SK-N-SH treated with all-trans-retinoic acid at 6 μM for 48 hours (cell line): ENCODE results near the gene CGA.

Source experiments
- ATAC-seq: fragments of 200-7000 bp; cut with Tn5 transposase; 3 replicates; pipeline ENCODE4 v1.9.1; 2020; ENCODE audit warnings: mild to moderate bottlenecking, moderate library complexity
- BACH2 ChIP-seq: fragments of 250-450 bp; sonication (Bioruptor Pico); IDR thresholded peaks from 2 replicates; pipeline ENCODE4 v1.9.0; 2021; ENCODE audit warnings: mild to moderate bottlenecking, borderline replicate concordance
- CSDC2 ChIP-seq: fragments of 250-450 bp; sonication (Bioruptor Pico); IDR thresholded peaks from 2 replicates; pipeline ENCODE4 v1.5.0; 2020; ENCODE audit warnings: mild to moderate bottlenecking, moderate library complexity
- CSRNP3 ChIP-seq: fragments of 250-450 bp; sonication (Bioruptor Pico); IDR thresholded peaks from 2 replicates; pipeline ENCODE4 v1.5.1; 2021; ENCODE audit warnings: mild to moderate bottlenecking, moderate library complexity
- ESRRG ChIP-seq: fragments of 250-450 bp; sonication (Bioruptor Pico); IDR thresholded peaks from 2 replicates; pipeline ENCODE4 v1.6.1; 2021; ENCODE audit warnings: mild to moderate bottlenecking
- GLIS3 ChIP-seq: fragments of 250-450 bp; sonication (Bioruptor Pico); IDR thresholded peaks from 2 replicates; pipeline ENCODE4 v1.5.0; 2020; ENCODE audit warnings: mild to moderate bottlenecking, moderate library complexity
- ISL1 ChIP-seq: fragments of 250-450 bp; sonication (Bioruptor Pico); IDR thresholded peaks from 2 replicates; pipeline ENCODE4 v2.1.2; 2022; ENCODE audit warnings: mild to moderate bottlenecking, moderate library complexity
- OSR1 ChIP-seq: fragments of 250-450 bp; sonication (Bioruptor Pico); IDR thresholded peaks from 2 replicates; pipeline ENCODE4 v1.8.0; 2022; ENCODE audit warnings: moderate library complexity, mild to moderate bottlenecking, inconsistent platforms
- PPARA ChIP-seq: fragments of 250-450 bp; sonication (Bioruptor Pico); IDR thresholded peaks from 2 replicates; pipeline ENCODE4 v1.5.0; 2020; ENCODE audit warnings: mild to moderate bottlenecking, borderline replicate concordance
- RARB ChIP-seq: fragments of 250-450 bp; sonication (Bioruptor Pico); IDR thresholded peaks from 2 replicates; pipeline ENCODE4 v1.8.0; 2021; ENCODE audit warnings: mild to moderate bottlenecking, moderate library complexity
- SNAI2 ChIP-seq: fragments of 250-450 bp; sonication (Bioruptor Pico); IDR thresholded peaks from 2 replicates; pipeline ENCODE4 v1.5.0; 2020; ENCODE audit warnings: mild to moderate bottlenecking, moderate library complexity
- TCF4 ChIP-seq: fragments of 250-450 bp; sonication (Bioruptor Pico); IDR thresholded peaks from 2 replicates; pipeline ENCODE4 v1.8.0; 2021; ENCODE audit warnings: mild to moderate bottlenecking, moderate library complexity, borderline replicate concordance
- TOX ChIP-seq: fragments of 250-450 bp; sonication (Bioruptor Pico); IDR thresholded peaks from 2 replicates; pipeline ENCODE4 v1.8.0; 2021; ENCODE audit warnings: mild to moderate bottlenecking, moderate library complexity, borderline replicate concordance
- TSHZ2 ChIP-seq: fragments of 250-450 bp; sonication (Bioruptor Pico); IDR thresholded peaks from 2 replicates; pipeline ENCODE4 v1.5.0; 2020; ENCODE audit warnings: mild to moderate bottlenecking, moderate library complexity
- ZC3H10 ChIP-seq: fragments of 250-450 bp; sonication (Bioruptor Pico); IDR thresholded peaks from 2 replicates; pipeline ENCODE4 v1.5.1; 2021; ENCODE audit warnings: mild to moderate bottlenecking, moderate library complexity
- ZFP3 ChIP-seq: fragments of 250-450 bp; sonication (Bioruptor Pico); IDR thresholded peaks from 2 replicates; pipeline ENCODE4 v1.5.0; 2020; ENCODE audit warnings: mild to moderate bottlenecking, moderate library complexity
- ZFP30 ChIP-seq: fragments of 450-650 bp; formaldehyde crosslinking; IDR thresholded peaks from 2 replicates; pipeline ENCODE4 v1.5.0; 2022; ENCODE audit warnings: mild to moderate bottlenecking, moderate library complexity
- ZNF565 ChIP-seq: fragments of 450-650 bp; formaldehyde crosslinking; conservative IDR thresholded peaks from 2 replicates; pipeline ENCODE4 v1.5.0; 2020; ENCODE audit warnings: low read depth, mild to moderate bottlenecking, moderate library complexity
- ZNF70 ChIP-seq: fragments of 450-650 bp; formaldehyde crosslinking; IDR thresholded peaks from 2 replicates; pipeline ENCODE4 v1.5.0; 2020; ENCODE audit warnings: mild to moderate bottlenecking, moderate library complexity
- ZNF8 ChIP-seq: fragments of 450-650 bp; formaldehyde crosslinking; IDR thresholded peaks from 2 replicates; pipeline ENCODE4 v1.5.0; 2020; ENCODE audit warnings: mild to moderate bottlenecking, moderate library complexity
- TF ChIP-seq, protein P1 (sequence below): fragments of 250-450 bp; sonication (Bioruptor Pico); IDR thresholded peaks from 2 replicates; pipeline ENCODE4 v1.8.0; 2020; ENCODE audit warnings: mild to moderate bottlenecking, moderate library complexity, borderline replicate concordance
- TF ChIP-seq, protein P2 (sequence below): fragments of 250-450 bp; sonication (Bioruptor Pico); IDR thresholded peaks from 2 replicates; pipeline ENCODE4 v1.5.1; 2020; ENCODE audit warnings: low read depth, mild to moderate bottlenecking, moderate library complexity
- TF ChIP-seq, protein P3 (sequence below): fragments of 250-450 bp; sonication (Bioruptor Pico); IDR thresholded peaks from 2 replicates; pipeline ENCODE4 v1.8.0; 2021; ENCODE audit warnings: low read depth, mild to moderate bottlenecking, moderate library complexity, borderline replicate concordance

The CGA gene

GRCh38 chr6:87105823-87106222 is 10.9 kb upstream of the CGA start:
- ATAC-seq, result no peak
- no peak for TF ChIP-seq ZFP3
- TF ChIP-seq ISL1 (CRISPR knock-in tag), result no peak
- no peak for TF ChIP-seq TOX (CRISPR knock-in tag)
- TF ChIP-seq CSRNP3 (CRISPR knock-in tag), result no peak
- TF ChIP-seq, protein P1, sequence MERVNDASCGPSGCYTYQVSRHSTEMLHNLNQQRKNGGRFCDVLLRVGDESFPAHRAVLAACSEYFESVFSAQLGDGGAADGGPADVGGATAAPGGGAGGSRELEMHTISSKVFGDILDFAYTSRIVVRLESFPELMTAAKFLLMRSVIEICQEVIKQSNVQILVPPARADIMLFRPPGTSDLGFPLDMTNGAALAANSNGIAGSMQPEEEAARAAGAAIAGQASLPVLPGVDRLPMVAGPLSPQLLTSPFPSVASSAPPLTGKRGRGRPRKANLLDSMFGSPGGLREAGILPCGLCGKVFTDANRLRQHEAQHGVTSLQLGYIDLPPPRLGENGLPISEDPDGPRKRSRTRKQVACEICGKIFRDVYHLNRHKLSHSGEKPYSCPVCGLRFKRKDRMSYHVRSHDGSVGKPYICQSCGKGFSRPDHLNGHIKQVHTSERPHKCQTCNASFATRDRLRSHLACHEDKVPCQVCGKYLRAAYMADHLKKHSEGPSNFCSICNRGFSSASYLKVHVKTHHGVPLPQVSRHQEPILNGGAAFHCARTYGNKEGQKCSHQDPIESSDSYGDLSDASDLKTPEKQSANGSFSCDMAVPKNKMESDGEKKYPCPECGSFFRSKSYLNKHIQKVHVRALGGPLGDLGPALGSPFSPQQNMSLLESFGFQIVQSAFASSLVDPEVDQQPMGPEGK (CRISPR knock-in tag), result no peak
- no peak for TF ChIP-seq ZC3H10
- TF ChIP-seq ESRRG (CRISPR knock-in tag), result no peak
- no peak for TF ChIP-seq ZFP30 (CRISPR knock-in tag)
- TF ChIP-seq GLIS3, result no peak
- no peak for TF ChIP-seq SNAI2 (CRISPR knock-in tag)
- TF ChIP-seq TCF4 (CRISPR knock-in tag), result no peak
- no peak for TF ChIP-seq PPARA (CRISPR knock-in tag)
- TF ChIP-seq RARB (CRISPR knock-in tag), result no peak
- TF ChIP-seq, all 23 proteins: peak for 0

GRCh38 chr6:87104667-87105066 is 9.8 kb upstream of the CGA start:
- no peak for ATAC-seq
- TF ChIP-seq TSHZ2 (CRISPR knock-in tag) (no peak), ZNF70 (CRISPR knock-in tag) (no peak), BACH2 (CRISPR knock-in tag) (no peak), TOX (CRISPR knock-in tag) (no peak), RARB (CRISPR knock-in tag) (no peak), ESRRG (CRISPR knock-in tag) (no peak), SNAI2 (CRISPR knock-in tag) (no peak), CSDC2 (no peak), OSR1 (no peak), GLIS3 (no peak)
- TF ChIP-seq, protein P2, sequence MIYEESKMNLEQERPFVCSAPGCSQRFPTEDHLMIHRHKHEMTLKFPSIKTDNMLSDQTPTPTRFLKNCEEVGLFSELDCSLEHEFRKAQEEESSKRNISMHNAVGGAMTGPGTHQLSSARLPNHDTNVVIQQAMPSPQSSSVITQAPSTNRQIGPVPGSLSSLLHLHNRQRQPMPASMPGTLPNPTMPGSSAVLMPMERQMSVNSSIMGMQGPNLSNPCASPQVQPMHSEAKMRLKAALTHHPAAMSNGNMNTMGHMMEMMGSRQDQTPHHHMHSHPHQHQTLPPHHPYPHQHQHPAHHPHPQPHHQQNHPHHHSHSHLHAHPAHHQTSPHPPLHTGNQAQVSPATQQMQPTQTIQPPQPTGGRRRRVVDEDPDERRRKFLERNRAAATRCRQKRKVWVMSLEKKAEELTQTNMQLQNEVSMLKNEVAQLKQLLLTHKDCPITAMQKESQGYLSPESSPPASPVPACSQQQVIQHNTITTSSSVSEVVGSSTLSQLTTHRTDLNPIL (CRISPR knock-in tag), result no peak

GRCh38 chr6:87103977-87104601 is 9.2 kb upstream of the CGA start:
- ATAC-seq, result no peak
- TF ChIP-seq ZNF565 (no peak), SNAI2 (CRISPR knock-in tag) (no peak), ZNF8 (CRISPR knock-in tag) (no peak), ZFP3 (no peak), ESRRG (CRISPR knock-in tag) (no peak), RARB (CRISPR knock-in tag) (no peak), TSHZ2 (CRISPR knock-in tag) (no peak)
- TF ChIP-seq, protein P1 (CRISPR knock-in tag), result no peak
- TF ChIP-seq, protein P3, sequence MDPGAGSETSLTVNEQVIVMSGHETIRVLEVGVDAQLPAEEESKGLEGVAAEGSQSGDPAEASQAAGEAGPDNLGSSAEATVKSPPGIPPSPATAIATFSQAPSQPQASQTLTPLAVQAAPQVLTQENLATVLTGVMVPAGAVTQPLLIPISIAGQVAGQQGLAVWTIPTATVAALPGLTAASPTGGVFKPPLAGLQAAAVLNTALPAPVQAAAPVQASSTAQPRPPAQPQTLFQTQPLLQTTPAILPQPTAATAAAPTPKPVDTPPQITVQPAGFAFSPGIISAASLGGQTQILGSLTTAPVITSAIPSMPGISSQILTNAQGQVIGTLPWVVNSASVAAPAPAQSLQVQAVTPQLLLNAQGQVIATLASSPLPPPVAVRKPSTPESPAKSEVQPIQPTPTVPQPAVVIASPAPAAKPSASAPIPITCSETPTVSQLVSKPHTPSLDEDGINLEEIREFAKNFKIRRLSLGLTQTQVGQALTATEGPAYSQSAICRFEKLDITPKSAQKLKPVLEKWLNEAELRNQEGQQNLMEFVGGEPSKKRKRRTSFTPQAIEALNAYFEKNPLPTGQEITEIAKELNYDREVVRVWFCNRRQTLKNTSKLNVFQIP, result no peak
- TF ChIP-seq, protein P2 (CRISPR knock-in tag), result no peak
